ENCODE results near the gene BRAT1. TPM values are rescaled to one million over a fixed set of nuclear protein-coding genes. Genes with fewer than 3 reads are reported as not detected.

The BRAT1 gene
- total RNA-seq, 6 experiments from 2014 or later: 11.1 to 25.9 (median 14.8) TPM

DNA sequence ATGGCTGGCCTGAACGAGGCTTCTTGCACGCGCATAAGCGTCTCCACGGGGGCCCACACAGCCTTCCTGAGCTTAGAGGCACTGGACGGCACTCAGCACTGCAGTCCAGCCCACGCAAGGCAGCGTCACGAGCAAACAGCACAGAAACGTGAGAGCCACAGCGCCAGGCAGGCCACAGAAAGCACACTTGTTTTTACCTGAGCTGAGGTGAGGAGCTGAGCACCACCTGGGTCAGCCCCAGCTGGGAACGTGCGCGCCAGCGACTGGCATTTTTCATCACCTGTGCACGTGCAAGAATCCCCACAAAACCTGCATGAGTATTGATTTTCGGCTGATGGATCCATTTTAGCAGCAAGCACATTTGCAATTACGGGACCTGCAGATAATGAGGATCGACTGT, 30.1 kb upstream of the BRAT1 start:
- Histone ChIP-seq H3K27me3 (no peaks in the 10 kb centered on the region), H3K4me3 (no peak overlapping the region), H3K27ac (no peak overlapping the region), H3K4me1 (no peaks in the 10 kb centered on the region), H3K9me3 (no peaks in the 10 kb centered on the region), H3K36me3 (peaks cover 0 to 9% (median 1%) of the 10 kb centered on the region in 4 donors)
- WGBS (ENCODE audit: insufficient coverage, low coverage, low lambda C conversion rate, missing lambda C conversion rate): 96% methylated on average over 15 of the region's 19 CpGs
- ATAC-seq (no peak), DNase-seq (no peak)
- TF ChIP-seq, protein P1, sequence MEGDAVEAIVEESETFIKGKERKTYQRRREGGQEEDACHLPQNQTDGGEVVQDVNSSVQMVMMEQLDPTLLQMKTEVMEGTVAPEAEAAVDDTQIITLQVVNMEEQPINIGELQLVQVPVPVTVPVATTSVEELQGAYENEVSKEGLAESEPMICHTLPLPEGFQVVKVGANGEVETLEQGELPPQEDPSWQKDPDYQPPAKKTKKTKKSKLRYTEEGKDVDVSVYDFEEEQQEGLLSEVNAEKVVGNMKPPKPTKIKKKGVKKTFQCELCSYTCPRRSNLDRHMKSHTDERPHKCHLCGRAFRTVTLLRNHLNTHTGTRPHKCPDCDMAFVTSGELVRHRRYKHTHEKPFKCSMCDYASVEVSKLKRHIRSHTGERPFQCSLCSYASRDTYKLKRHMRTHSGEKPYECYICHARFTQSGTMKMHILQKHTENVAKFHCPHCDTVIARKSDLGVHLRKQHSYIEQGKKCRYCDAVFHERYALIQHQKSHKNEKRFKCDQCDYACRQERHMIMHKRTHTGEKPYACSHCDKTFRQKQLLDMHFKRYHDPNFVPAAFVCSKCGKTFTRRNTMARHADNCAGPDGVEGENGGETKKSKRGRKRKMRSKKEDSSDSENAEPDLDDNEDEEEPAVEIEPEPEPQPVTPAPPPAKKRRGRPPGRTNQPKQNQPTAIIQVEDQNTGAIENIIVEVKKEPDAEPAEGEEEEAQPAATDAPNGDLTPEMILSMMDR (IDR thresholded peaks at IDR 0.05): no peak
- TF ChIP-seq POLR2A (IDR thresholded peaks at IDR 0.05): no peak
- intact Hi-C loops (cut with DNase I): no loop called here

DNA sequence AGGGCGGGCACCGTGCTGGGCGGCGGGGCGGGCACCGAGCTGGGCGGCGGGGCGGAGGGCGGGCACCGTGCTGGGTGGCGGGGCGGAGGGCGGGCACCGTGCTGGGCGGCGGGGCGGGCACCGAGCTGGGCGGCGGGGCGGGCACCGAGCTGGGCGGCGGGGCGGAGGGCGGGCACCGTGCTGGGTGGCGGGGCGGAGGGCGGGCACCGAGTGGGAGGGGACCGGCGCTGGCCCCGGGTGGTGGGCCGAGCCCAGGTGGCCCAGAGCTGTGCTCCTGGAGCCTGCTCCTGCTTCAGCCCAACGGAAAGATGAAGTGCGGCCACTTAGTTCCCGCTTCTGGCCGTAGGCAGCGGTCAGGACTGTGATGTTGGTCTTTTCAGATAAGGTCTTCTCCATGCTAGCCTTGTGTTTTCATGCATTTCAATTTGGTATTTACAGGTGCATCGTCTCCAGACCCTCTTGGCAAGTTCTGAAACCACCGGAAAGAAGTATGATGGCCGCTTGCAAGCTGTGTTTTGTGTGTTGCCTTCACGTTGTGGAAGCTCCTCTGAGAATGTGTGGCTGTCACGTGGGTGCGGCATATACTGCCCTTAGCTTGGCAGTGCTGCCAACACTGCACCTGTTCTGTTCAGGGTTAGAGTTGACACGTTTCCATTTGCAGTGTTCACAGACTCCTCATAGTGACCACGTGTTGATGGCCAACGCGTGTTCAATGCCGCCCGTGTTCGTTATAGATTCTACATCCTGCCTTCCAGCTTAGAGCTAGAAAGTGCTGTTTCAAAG, 28.7 kb upstream of the BRAT1 start:
- no peak overlapping the region for H3K4me3 ChIP-seq
- H3K36me3 ChIP-seq: peaks cover 0 to 9% (median 1%) of the 10 kb centered on the region in 4 donors
- no peaks in the 10 kb centered on the region for H3K27me3 ChIP-seq
- no peak overlapping the region for H3K27ac ChIP-seq
- intact Hi-C loops (cut with DNase I): no loop called here
- 97% methylated on average over 18 of the region's 54 CpGs for WGBS (ENCODE audit: insufficient coverage, low coverage, low lambda C conversion rate, missing lambda C conversion rate)
- no peak for TF ChIP-seq POLR2A (IDR thresholded peaks at IDR 0.05)
- TF ChIP-seq, protein P1 (IDR thresholded peaks at IDR 0.05): no peak
- DNase-seq (no peak), ATAC-seq (no peak)
- H3K4me1 ChIP-seq: no peaks in the 10 kb centered on the region
- H3K9me3 ChIP-seq: no peaks in the 10 kb centered on the region

DNA sequence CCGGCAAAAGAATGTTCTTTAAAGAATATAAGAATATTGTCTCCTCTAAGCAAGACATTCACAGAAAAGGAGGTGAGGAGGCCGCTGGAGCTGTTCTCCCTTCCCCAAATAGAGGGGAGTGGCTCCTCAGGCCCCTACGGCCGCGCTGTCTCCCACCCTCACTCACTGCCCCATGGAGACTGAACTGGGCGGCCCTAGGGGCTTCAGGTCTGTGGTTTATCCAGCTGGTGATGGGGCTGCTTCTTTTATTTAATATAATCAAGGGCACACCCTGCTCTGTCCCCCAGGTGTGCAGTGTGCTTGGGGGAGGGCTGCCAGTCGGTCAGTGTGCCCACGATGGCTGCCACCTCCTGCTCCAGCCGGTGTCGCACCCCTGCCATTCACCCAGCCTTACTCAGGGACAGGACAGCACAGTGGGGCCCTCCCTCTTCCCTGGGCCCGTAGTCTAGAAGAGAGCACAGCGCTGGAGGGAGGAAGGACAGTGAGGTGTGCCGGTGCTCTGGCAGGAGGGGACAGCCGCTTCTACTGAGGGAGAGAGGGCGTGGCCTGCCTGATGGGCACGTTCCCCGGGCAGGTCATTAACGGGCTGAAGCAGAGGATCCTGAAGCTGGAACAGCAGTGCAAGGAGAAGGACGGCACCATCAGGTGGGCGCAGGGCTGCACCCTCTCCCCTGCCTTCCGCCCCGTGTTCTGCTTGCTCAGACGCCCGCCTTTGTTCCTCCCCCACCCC, 26.8 kb upstream of the BRAT1 start:
- ATAC-seq (no peak), DNase-seq (no peak)
- Histone ChIP-seq H3K27ac (no peak overlapping the region), H3K9me3 (no peaks in the 10 kb centered on the region), H3K4me1 (no peaks in the 10 kb centered on the region), H3K27me3 (no peaks in the 10 kb centered on the region), H3K36me3 (peaks cover 0 to 9% (median 1%) of the 10 kb centered on the region in 4 donors), H3K4me3 (no peak overlapping the region)
- intact Hi-C loops (cut with DNase I): no loop called here
- TF ChIP-seq, protein P1 (IDR thresholded peaks at IDR 0.05): no peak
- no peak for TF ChIP-seq POLR2A (IDR thresholded peaks at IDR 0.05)
- 82% methylated on average over 6 of the region's 24 CpGs for WGBS (ENCODE audit: insufficient coverage, low coverage, low lambda C conversion rate, missing lambda C conversion rate)

DNA sequence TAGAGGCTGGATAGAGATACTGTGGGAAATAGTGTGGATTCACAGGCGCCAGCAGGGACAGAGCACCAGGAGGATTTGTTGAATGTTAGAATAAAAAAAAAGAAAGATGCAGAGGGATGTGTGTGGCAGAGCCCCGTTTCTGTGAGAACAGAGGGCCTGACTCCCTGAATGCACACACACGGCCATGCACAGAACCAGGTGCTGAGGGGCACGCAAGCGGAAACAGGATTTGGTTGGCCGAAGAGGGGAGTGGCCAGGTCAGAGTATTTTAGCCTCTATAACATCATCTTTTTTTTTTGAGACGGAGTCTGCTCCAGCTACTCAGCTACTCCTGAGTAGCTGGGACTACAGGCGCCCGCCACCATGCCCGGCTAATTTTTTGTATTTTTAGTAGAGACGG, 25.3 kb upstream of the BRAT1 start:
- intact Hi-C loops (cut with DNase I): no loop called here
- Histone ChIP-seq H3K4me3 (no peak overlapping the region), H3K27ac (no peak overlapping the region), H3K4me1 (no peaks in the 10 kb centered on the region), H3K9me3 (no peaks in the 10 kb centered on the region), H3K27me3 (no peaks in the 10 kb centered on the region), H3K36me3 (peaks cover 0 to 9% (median 1%) of the 10 kb centered on the region in 4 donors)
- no peak for DNase-seq
- no peak for ATAC-seq
- TF ChIP-seq, protein P1 (IDR thresholded peaks at IDR 0.05): no peak
- no peak for TF ChIP-seq POLR2A (IDR thresholded peaks at IDR 0.05)
- 93% methylated on average over 9 of the region's 11 CpGs for WGBS (ENCODE audit: insufficient coverage, low coverage, low lambda C conversion rate, missing lambda C conversion rate)
